ENCODE results near the gene DBX1. TPM values are rescaled to one million over a fixed set of nuclear protein-coding genes. Genes with fewer than 3 reads are reported as not detected.

The DBX1 gene, protein sequence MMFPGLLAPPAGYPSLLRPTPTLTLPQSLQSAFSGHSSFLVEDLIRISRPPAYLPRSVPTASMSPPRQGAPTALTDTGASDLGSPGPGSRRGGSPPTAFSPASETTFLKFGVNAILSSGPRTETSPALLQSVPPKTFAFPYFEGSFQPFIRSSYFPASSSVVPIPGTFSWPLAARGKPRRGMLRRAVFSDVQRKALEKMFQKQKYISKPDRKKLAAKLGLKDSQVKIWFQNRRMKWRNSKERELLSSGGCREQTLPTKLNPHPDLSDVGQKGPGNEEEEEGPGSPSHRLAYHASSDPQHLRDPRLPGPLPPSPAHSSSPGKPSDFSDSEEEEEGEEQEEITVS
- not detected for total RNA-seq
- not detected for polyA plus RNA-seq
- long read RNA-seq, donor 1, result 0 reads
- long read RNA-seq, donor 2, result 0 reads

DNA sequence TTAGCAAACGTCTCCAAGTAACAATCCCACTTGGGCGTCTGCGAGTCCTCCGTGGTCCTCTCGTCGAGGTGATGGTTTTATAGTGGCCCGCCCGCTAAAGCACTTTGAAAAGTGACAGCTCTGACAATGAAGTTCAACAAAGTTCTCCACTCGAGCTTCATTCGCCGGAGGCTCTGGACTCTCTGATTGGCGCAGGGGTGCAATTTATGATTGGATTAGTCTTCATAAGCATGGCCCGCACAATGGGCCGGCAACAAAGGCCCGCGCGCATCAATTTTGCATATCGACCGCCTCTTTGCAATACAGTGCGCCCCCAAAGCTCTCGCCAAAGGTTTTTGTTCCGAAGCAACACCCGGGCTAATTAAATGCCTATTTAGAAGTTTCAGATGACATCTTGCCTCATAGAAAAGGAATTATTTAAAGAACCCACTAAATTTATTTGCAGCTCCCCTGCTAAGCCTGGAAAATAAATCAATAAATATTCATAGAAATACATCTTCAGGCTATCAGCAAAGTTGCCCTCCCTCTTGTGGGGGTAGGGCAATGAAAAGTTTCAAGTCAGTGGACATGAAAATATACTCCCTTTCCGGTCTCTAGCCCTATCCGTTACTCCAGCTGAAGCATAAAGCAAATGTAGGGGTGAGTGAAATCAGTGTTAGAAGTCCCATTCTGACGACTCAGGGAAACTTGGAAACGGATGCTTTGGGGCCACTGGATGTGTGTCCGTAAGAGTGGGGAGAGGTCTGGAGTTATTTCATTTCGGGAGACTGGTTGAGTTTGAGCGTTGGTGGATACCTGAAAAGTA, at the start of gene DBX1:
DBX1 (minus strand) TSS at position 51 of the 805 bp plus-strand sequence. CDS start 151 bp downstream, outside the sequence.
- peaks cover 22 to 100% (median 100%) of the 10 kb centered on the region in 7 donors for H3K27me3 ChIP-seq (replicated peaks in 1 of 7)
- peaks cover 6 to 41% (median 30%) of the 10 kb centered on the region in 6 donors for H3K4me1 ChIP-seq
- H3K36me3 ChIP-seq, result no peaks in the 10 kb centered on the region
- 9 to 17% (median 9%) methylated on average over 25 to 30 of the region's 30 CpGs for WGBS, 5 donors
- DNase-seq, result no peak
- H3K9me3 ChIP-seq, result peaks cover 0 to 13% (median 0%) of the 10 kb centered on the region in 8 donors
- TF ChIP-seq, protein P1, sequence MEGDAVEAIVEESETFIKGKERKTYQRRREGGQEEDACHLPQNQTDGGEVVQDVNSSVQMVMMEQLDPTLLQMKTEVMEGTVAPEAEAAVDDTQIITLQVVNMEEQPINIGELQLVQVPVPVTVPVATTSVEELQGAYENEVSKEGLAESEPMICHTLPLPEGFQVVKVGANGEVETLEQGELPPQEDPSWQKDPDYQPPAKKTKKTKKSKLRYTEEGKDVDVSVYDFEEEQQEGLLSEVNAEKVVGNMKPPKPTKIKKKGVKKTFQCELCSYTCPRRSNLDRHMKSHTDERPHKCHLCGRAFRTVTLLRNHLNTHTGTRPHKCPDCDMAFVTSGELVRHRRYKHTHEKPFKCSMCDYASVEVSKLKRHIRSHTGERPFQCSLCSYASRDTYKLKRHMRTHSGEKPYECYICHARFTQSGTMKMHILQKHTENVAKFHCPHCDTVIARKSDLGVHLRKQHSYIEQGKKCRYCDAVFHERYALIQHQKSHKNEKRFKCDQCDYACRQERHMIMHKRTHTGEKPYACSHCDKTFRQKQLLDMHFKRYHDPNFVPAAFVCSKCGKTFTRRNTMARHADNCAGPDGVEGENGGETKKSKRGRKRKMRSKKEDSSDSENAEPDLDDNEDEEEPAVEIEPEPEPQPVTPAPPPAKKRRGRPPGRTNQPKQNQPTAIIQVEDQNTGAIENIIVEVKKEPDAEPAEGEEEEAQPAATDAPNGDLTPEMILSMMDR (IDR thresholded peaks at IDR 0.05 in 8 of 11, conservative IDR thresholded peaks at IDR 0.05 in 3 of 11), result no peak
- TF ChIP-seq POLR2AphosphoS5 (IDR thresholded peaks at IDR 0.05) (no peak), POLR2A (IDR thresholded peaks at IDR 0.05) (no peak)
- intact Hi-C loops (cut with DNase I; ENCODE audit: low total_unique reads), result no loop called here
- H3K4me3 ChIP-seq, result no peak within 1 kb of the TSS
- H3K27ac ChIP-seq, result no peak within 1 kb of the TSS

DNA sequence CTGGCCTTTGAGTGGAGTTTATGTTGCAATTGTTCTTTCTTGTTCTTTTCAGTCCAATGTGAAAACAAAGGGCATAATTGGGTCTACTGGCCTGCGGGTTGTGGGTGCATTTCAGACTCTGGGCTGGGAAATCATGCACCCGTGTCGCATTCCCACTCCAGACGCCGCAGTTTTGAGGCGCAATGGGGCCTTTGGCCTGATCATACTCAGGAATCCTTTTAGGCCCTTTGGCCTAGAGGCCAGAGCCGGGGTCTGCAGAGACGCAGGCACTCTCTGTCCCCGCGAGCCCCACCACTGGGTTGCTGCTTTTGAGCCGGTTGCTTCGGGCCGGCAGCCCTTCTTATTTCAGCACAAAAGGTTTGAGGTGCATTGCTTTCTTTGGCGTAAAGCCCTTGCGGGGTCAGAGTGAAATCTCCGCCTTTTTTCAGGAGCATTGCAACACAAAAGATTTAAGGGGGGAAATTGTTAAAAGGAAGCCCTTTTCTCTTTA, 48.4 kb upstream of the DBX1 start:
- intact Hi-C loops (cut with DNase I; ENCODE audit: low total_unique reads), result no loop called here
- WGBS, 5 donors, result 7 to 15% (median 12%) methylated on average over 11 to 16 of the region's 16 CpGs
- TF ChIP-seq POLR2AphosphoS5 (IDR thresholded peaks at IDR 0.05), result no peak
- TF ChIP-seq POLR2A (IDR thresholded peaks at IDR 0.05), result no peak
- TF ChIP-seq, protein P1 (IDR thresholded peaks at IDR 0.05 in 8 of 11, conservative IDR thresholded peaks at IDR 0.05 in 3 of 11), result no peak
- no peaks in the 10 kb centered on the region for H3K36me3 ChIP-seq
- no peak for DNase-seq
- no peak overlapping the region for H3K27ac ChIP-seq
- H3K4me3 ChIP-seq, result no peak overlapping the region
- peaks cover 0 to 6% (median 0%) of the 10 kb centered on the region in 8 donors for H3K9me3 ChIP-seq
- H3K4me1 ChIP-seq, result no peaks in the 10 kb centered on the region
- H3K27me3 ChIP-seq (replicated peaks in 1 of 7), result peaks cover 0 to 60% (median 27%) of the 10 kb centered on the region in 7 donors

DNA sequence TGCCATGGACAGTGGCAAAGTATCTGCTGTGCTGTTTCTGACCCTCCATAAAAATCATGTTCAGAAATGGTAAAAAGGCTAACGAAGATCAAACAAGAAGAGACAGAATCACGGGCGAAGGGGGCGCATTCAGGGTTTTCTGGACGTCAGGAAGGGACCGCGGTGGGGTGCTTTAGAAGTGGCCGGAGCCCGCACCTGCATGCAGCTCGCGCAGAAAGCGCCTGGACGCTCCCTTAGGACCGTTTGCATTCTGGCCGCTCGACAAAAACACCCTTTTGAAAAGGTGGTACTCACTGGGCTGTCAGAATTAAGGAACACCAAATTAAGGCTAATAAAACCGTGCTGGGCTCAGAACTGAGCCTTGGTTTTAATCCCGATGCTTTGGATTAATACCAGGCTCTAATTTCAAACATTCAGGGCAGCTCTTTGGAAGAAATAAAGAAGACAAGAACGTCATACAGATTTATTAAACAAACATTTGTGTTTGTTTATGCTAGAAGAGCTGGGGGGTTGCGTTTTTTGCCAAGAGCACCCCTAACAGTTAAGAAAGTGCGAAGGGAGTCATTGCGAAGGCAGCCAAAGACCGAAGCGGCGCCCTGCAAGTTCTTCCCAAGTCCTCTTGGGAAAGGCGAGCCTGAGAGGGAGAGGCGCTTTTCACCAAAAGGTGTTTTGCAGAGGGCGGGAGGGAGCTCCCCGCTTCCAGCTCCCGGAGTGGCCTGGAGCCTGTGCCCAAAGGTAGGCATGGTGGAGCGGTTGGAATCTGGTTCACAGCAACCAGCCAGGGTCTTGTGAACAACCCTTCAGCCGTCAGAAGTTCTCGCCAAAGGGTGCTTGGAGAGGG, 47.7 kb upstream of the DBX1 start:
- H3K27ac ChIP-seq, result no peak overlapping the region
- no peaks in the 10 kb centered on the region for H3K4me1 ChIP-seq
- peaks cover 0 to 64% (median 27%) of the 10 kb centered on the region in 7 donors for H3K27me3 ChIP-seq (replicated peaks in 1 of 7)
- TF ChIP-seq, protein P1 (IDR thresholded peaks at IDR 0.05 in 8 of 11, conservative IDR thresholded peaks at IDR 0.05 in 3 of 11), result no peak
- TF ChIP-seq POLR2A (IDR thresholded peaks at IDR 0.05), result no peak
- no peak for TF ChIP-seq POLR2AphosphoS5 (IDR thresholded peaks at IDR 0.05)
- no peak overlapping the region for H3K4me3 ChIP-seq
- WGBS, 5 donors, result 8 to 10% (median 9%) methylated on average over 33 of the region's 33 CpGs
- H3K36me3 ChIP-seq, result no peaks in the 10 kb centered on the region
- DNase-seq, result no peak
- intact Hi-C loops (cut with DNase I; ENCODE audit: low total_unique reads), result no loop called here
- peaks cover 0 to 6% (median 0%) of the 10 kb centered on the region in 8 donors for H3K9me3 ChIP-seq

Data from spleen (tissue), 13 donors.